ENCODE measurements around the gene VASH1. TPM values are rescaled to one million over a fixed set of nuclear protein-coding genes. Genes with fewer than 3 reads are reported as not detected.

The VASH1 gene
- polyA plus RNA-seq, 1 of the 3 experiments (the other 2 are of a cell fraction) = 4.9 TPM

DNA sequence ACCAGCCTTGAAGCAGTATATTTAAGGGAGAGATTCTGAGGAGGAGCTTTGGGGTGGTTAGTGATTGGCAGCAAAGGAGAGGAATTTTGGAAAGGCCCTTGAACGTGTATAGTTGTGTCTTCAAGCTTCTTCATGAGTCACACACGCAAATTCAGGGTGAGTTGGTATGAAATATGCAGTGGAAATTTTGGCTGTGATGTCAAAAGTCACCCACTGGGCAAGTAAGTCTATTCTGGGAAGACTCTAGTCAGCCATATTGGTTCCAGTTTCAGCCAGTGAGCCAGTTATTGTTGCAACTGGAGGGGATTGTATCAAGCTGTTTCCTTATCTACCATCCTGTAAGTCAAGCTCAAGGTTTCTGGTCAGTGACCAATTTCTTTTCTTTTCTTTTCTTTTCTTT is 32.0 kb upstream of the VASH1 start:
- no peaks in the 10 kb centered on the region; the same call in 1 of the 2 replicates for H3K9me3 ChIP-seq
- H3K4me1 ChIP-seq (ENCODE audit: control insufficient read depth in 1 of 2, insufficient read depth in 2 of 2, low read depth in 1 of 2, low read length in 1 of 2) = no peaks in the 10 kb centered on the region
- H3K4me2 ChIP-seq = no peak overlapping the region
- no peaks in the 10 kb centered on the region for H3K27me3 ChIP-seq (ENCODE audit: insufficient read depth)
- TF ChIP-seq, protein P1, sequence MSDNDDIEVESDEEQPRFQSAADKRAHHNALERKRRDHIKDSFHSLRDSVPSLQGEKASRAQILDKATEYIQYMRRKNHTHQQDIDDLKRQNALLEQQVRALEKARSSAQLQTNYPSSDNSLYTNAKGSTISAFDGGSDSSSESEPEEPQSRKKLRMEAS (IDR thresholded peaks at IDR 0.05; ENCODE audit: low read depth) = no peak
- TF ChIP-seq, protein P2, sequence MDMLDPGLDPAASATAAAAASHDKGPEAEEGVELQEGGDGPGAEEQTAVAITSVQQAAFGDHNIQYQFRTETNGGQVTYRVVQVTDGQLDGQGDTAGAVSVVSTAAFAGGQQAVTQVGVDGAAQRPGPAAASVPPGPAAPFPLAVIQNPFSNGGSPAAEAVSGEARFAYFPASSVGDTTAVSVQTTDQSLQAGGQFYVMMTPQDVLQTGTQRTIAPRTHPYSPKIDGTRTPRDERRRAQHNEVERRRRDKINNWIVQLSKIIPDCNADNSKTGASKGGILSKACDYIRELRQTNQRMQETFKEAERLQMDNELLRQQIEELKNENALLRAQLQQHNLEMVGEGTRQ (IDR thresholded peaks at IDR 0.05; ENCODE audit: borderline replicate concordance, low read depth, low read length) = no peak
- TF ChIP-seq, protein P3, sequence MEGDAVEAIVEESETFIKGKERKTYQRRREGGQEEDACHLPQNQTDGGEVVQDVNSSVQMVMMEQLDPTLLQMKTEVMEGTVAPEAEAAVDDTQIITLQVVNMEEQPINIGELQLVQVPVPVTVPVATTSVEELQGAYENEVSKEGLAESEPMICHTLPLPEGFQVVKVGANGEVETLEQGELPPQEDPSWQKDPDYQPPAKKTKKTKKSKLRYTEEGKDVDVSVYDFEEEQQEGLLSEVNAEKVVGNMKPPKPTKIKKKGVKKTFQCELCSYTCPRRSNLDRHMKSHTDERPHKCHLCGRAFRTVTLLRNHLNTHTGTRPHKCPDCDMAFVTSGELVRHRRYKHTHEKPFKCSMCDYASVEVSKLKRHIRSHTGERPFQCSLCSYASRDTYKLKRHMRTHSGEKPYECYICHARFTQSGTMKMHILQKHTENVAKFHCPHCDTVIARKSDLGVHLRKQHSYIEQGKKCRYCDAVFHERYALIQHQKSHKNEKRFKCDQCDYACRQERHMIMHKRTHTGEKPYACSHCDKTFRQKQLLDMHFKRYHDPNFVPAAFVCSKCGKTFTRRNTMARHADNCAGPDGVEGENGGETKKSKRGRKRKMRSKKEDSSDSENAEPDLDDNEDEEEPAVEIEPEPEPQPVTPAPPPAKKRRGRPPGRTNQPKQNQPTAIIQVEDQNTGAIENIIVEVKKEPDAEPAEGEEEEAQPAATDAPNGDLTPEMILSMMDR (IDR thresholded peaks at IDR 0.05) = no peak
- TF ChIP-seq SMC3 (IDR thresholded peaks at IDR 0.05; ENCODE audit: low read depth, low read length) = no peak
- TF ChIP-seq MEF2A (IDR thresholded peaks at IDR 0.05; ENCODE audit: borderline replicate concordance, low read depth) = no peak
- no peak for TF ChIP-seq YY1 (IDR thresholded peaks at IDR 0.05; ENCODE audit: low read depth)
- TF ChIP-seq FOXJ3 (CRISPR knock-in tag; IDR thresholded peaks at IDR 0.05) = no peak
- TF ChIP-seq RFX5 (IDR thresholded peaks at IDR 0.05; ENCODE audit: low read length) = no peak
- TF ChIP-seq RXRA (IDR thresholded peaks at IDR 0.05; ENCODE audit: borderline replicate concordance, low read depth) = no peak
- TF ChIP-seq JUND (IDR thresholded peaks at IDR 0.05) = no peak
- no peak for TF ChIP-seq USF1 (IDR thresholded peaks at IDR 0.05; ENCODE audit: borderline replicate concordance, low read depth)
- TF ChIP-seq TAF1 (IDR thresholded peaks at IDR 0.05; ENCODE audit: borderline replicate concordance, low read depth, low read length) = no peak
- no peak for TF ChIP-seq ZBTB33 (IDR thresholded peaks at IDR 0.05; ENCODE audit: borderline replicate concordance, low read depth)
- TF ChIP-seq ELF1 (IDR thresholded peaks at IDR 0.05) = no peak
- TF ChIP-seq EZH2phosphoT487 (IDR thresholded peaks at IDR 0.05; ENCODE audit: borderline replicate concordance, low read depth) = no peak
- no peak for TF ChIP-seq GABPA (IDR thresholded peaks at IDR 0.05; ENCODE audit: low read depth)
- no peak for TF ChIP-seq EP300 (IDR thresholded peaks at IDR 0.05; ENCODE audit: borderline replicate concordance in 1 of 2, low read depth in 1 of 2, low read length in 1 of 2)
- TF ChIP-seq TEAD4 (IDR thresholded peaks at IDR 0.05; ENCODE audit: borderline replicate concordance, insufficient read depth) = no peak
- no peaks in the 10 kb centered on the region for H3K36me3 ChIP-seq (replicated peaks in 1 of 2; ENCODE audit: control insufficient read depth in 1 of 2, insufficient read depth in 2 of 2, low read length in 1 of 2)
- no peak overlapping the region for H3K4me3 ChIP-seq (ENCODE audit: low read depth in 2 of 2, low read length in 1 of 2)
- DNase-seq = no peak
- H3K9ac ChIP-seq = no peak overlapping the region
- H3K27ac ChIP-seq (ENCODE audit: low read depth in 2 of 2, low read length in 1 of 2) = no peak overlapping the region
- no peaks in the 10 kb centered on the region for H3K79me2 ChIP-seq (ENCODE audit: insufficient read depth)
- POLR2A ChIA-PET = no interaction called here
- no peak overlapping the region for H2AFZ ChIP-seq (ENCODE audit: low read depth)
- CTCF ChIA-PET = interaction anchor here (0.8 to 2.7 kb wide), 4 partner anchors 11 to 50 kb away, joined by 3 to 12 read pairs (median 4); no protein-coding TSS in a partner anchor
- no peaks in the 10 kb centered on the region for H4K20me1 ChIP-seq (ENCODE audit: insufficient read depth)
- WGBS (ENCODE audit: low lambda C conversion rate) = 24% methylated on average over 2 of the region's 2 CpGs
- H3K9me2 ChIP-seq = no peaks in the 10 kb centered on the region
- no peaks in the 10 kb centered on the region for H3F3A ChIP-seq (replicated peaks; ENCODE audit: insufficient read depth)

All from SK-N-SH (cell line).